Activated CD8-positive, alpha-beta memory T cell treated with anti-CD3 and anti-CD28 coated beads for 4 hours (primary cell): Measurements from ENCODE around the gene DACT3.

Source experiments
- DNase-seq, 2 donors: peaks; one replicate each; pipeline ENCODE4 v3.0.0-alpha.2; 2020; ENCODE audit warnings: low read depth in 2 of 2

Gene DACT3, protein sequence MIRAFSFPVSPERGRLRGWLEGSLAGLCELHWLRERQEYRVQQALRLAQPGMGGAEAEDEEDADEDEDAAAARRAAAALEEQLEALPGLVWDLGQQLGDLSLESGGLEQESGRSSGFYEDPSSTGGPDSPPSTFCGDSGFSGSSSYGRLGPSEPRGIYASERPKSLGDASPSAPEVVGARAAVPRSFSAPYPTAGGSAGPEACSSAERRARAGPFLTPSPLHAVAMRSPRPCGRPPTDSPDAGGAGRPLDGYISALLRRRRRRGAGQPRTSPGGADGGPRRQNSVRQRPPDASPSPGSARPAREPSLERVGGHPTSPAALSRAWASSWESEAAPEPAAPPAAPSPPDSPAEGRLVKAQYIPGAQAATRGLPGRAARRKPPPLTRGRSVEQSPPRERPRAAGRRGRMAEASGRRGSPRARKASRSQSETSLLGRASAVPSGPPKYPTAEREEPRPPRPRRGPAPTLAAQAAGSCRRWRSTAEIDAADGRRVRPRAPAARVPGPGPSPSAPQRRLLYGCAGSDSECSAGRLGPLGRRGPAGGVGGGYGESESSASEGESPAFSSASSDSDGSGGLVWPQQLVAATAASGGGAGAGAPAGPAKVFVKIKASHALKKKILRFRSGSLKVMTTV

GRCh38 chr19:46661020-46661731 is at the start of gene DACT3:
DACT3 (minus strand) TSS chr19:46661182; CDS start chr19:46661064, 118 bp downstream.
- peak; percentile 99 to 100 for DNase-seq

- no peak for DNase-seq
Measured at GRCh38 chr19:46710687-46711086, 49.7 kb upstream of the DACT3 start.

DNA sequence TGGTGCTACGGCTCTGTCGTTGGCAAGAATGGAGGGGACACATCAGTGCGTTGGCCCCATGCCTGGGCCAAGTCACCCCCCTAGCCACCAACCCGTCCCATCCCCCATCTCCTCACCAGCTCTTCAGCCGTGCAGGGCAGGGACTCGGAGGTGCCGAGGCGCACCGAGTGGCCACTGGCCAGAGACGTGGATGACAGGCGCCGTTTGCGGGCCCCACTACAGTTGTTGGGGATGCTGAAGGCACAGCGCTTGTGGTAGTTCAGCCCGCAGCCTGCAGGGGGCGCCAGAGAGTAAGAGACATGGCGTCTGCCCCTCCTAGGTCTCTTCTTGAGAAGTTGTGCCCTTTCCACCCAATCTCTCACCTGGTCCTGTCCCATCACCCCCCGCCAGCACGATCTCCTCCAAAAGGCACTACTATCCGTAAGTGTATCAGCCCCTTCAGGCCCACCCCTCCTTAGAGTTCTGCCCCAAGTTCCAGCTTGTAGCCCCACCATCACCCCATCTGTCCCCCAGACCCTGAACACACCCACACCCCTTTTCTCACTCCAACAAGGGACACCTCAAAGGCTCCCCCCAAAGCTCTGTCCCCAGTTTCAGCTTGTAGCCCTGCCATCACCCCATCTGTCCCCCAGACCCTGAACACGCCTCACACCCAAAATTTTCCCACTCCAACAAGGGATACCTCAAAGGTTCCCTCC is 43.5 kb upstream of the DACT3 start:
- DNase-seq: peak; percentile 61 to 82

GRCh38 chr19:46700704-46701103 is 39.7 kb upstream of the DACT3 start:
- no peak for DNase-seq

- no peak for DNase-seq
Measured at GRCh38 chr19:46698395-46699321, 37.7 kb upstream of the DACT3 start.

- DNase-seq: no peak
Measured at GRCh38 chr19:46697204-46697960, 36.4 kb upstream of the DACT3 start.

DNA sequence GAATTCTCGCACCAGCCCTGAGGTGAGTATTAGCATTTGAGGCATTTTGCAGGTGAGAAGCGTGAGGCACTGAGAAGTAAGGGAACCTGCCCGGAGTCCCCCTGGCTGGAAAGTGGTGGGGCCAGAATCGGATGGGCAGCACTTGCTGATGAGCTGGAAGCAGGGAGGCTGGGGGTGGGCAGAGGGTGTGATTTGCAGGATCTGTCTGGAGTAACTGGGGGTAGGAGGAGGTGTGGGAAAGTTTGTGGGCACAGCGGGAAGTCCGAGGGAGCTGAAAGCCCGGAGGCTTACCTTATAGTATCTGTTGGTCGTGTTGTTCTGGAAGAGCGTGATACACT is 35.9 kb upstream of the DACT3 start:
- DNase-seq: no peak

DNA sequence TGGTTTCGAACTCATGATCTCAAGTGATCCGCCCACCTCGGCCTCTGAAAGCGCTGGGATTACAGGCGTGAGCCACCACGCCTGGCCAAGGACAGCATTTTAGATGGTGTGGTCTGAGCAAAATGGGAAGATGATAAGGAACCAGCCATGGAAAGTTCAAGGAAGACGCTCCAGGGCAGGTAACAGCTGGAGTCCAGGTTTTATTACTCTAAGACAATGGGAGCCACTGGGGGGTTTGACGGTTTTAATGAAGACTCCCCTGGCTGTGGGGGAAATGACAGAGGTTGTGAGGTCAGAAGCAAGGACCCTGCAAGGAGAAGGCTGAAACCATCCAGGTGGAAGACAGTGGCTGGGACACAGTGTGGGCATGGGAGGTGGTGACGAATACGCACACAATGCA is 35.1 kb upstream of the DACT3 start:
- no peak for DNase-seq

GRCh38 chr19:46693760-46694159 is 32.8 kb upstream of the DACT3 start:
- no peak for DNase-seq

GRCh38 chr19:46692918-46693722 is 32.1 kb upstream of the DACT3 start:
- no peak for DNase-seq

DNA sequence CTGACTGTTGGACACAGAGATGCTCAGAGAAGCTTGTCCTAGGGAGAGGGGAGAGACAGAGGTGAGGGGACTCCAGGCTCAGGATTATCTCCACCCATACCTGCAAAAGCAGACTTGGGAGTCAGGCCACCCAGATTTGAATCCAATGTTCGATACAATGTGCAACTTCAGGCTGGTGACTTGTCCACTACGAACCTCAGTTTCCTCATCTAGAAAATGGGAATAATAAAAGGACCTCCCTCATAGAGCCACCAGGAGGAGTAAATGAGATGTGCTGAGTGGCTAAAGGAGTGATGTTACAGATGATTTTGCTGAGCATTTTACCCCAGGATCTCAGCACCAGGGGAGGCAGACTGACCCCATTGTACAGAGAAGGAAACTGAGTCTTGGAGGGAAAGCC is 31.0 kb upstream of the DACT3 start:
- DNase-seq: no peak

DNA sequence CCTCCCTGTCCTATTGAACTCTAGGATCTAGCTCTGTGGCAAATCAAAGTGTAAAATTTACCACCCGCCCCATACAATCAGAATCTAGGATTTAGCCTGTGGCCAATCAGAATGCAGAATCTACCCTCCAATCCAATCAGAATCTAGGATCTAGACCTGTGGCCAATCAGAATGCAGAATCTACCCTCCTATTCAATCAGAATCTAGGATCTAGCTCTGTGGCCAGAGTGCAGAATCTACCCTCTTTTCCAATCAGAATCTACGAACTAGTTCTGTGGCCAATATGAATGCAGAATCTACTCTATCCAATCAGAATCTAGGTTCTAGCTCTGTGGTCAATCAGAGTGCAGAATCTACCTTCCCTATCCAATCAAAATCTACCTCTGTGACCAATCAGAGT is 30.1 kb upstream of the DACT3 start:
- no peak for DNase-seq

GRCh38 chr19:46689358-46689757 is 28.4 kb upstream of the DACT3 start:
- DNase-seq: no peak

- no peak for DNase-seq
Measured at GRCh38 chr19:46687438-46688145, 26.6 kb upstream of the DACT3 start.

DNA sequence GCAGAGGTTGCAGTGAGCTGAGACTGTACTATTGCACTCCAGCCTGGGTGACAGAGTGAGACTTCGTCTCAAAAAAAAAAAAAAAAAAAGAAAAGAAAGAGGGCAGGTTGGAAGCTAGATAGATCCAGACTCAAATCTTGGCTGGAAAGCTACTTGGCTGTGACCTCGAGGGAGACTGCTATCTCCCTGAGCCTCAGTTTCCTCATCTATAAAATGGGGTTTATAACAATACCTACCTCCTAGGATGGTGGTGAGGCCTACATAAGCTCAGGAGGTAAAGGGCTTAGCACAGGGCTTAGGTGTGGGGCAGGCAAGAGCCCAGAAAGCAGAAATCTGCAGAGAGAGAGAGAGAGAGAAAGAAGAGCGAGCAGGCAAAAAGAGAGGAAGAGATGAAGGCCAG is 24.2 kb upstream of the DACT3 start:
- no peak for DNase-seq

- no peak for DNase-seq
Measured at GRCh38 chr19:46678110-46678732, 17.2 kb upstream of the DACT3 start.

- DNase-seq: no peak
Measured at GRCh38 chr19:46674416-46675178, 13.6 kb upstream of the DACT3 start.

- DNase-seq: no peak
Measured at GRCh38 chr19:46670813-46671212, 9.8 kb upstream of the DACT3 start.
